H1 (cell line): ENCODE data around the gene TRIM29.

Experiments used
- POLR2A ChIP-seq, 2 experiments: IDR thresholded peaks; 1 replicate in 1 of 2; 2 replicates in 1 of 2; pipeline ENCODE4 v1.6.1; 2011; ENCODE audit warnings: low read depth in 2 of 2, low read length in 2 of 2, mild to moderate bottlenecking in 2 of 2; ENCODE audit errors: control extremely low read depth in 1 of 2
- POLR2AphosphoS5 ChIP-seq: IDR thresholded peaks from 2 replicates; pipeline ENCODE4 v1.6.1; 2011; ENCODE audit warnings: low read depth, low read length
- TBP ChIP-seq: IDR thresholded peaks from 2 replicates; pipeline ENCODE4 v1.6.1; 2011; ENCODE audit warnings: low read depth, low read length, improper control_type of control experiment
- TEAD4 ChIP-seq: IDR thresholded peaks from 2 replicates; pipeline ENCODE4 v1.6.1; 2012; ENCODE audit warnings: low read depth, low read length, inconsistent platforms, mixed read lengths
- ZNF274 ChIP-seq: IDR thresholded peaks from 2 replicates; pipeline ENCODE4 v1.7.0; 2012; ENCODE audit warnings: low read length, borderline replicate concordance; ENCODE audit errors: extremely low read depth
- TF ChIP-seq, protein P1 (sequence below), 3 experiments: IDR thresholded peaks; 1 replicate in 2 of 3; 2 replicates in 1 of 3; pipeline versions ENCODE4 v1.5.1 to v1.6.1; 2011; ENCODE audit warnings: low read length in 3 of 3, mild to moderate bottlenecking in 3 of 3, inconsistent platforms in 2 of 3, low read depth in 1 of 3, moderate library complexity in 1 of 3; ENCODE audit not compliant: insufficient read depth in 1 of 3; ENCODE audit errors: control extremely low read depth in 1 of 3
- TF ChIP-seq, protein P2 (sequence below): IDR thresholded peaks from 2 replicates; pipeline ENCODE4 v1.6.1; 2011; ENCODE audit warnings: low read length, improper control_type of control experiment

- TF ChIP-seq, protein P1, sequence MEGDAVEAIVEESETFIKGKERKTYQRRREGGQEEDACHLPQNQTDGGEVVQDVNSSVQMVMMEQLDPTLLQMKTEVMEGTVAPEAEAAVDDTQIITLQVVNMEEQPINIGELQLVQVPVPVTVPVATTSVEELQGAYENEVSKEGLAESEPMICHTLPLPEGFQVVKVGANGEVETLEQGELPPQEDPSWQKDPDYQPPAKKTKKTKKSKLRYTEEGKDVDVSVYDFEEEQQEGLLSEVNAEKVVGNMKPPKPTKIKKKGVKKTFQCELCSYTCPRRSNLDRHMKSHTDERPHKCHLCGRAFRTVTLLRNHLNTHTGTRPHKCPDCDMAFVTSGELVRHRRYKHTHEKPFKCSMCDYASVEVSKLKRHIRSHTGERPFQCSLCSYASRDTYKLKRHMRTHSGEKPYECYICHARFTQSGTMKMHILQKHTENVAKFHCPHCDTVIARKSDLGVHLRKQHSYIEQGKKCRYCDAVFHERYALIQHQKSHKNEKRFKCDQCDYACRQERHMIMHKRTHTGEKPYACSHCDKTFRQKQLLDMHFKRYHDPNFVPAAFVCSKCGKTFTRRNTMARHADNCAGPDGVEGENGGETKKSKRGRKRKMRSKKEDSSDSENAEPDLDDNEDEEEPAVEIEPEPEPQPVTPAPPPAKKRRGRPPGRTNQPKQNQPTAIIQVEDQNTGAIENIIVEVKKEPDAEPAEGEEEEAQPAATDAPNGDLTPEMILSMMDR (IDR thresholded peaks at IDR 0.05; ENCODE audit: control extremely low read depth in 1 of 3, insufficient read depth in 1 of 3, low read depth in 1 of 3, low read length in 3 of 3), result no peak
- TF ChIP-seq POLR2A (IDR thresholded peaks at IDR 0.05; ENCODE audit: control extremely low read depth in 1 of 2, low read depth in 2 of 2, low read length in 2 of 2), result no peak
- no peak for TF ChIP-seq TEAD4
- no peak for TF ChIP-seq TBP
- TF ChIP-seq, protein P2, sequence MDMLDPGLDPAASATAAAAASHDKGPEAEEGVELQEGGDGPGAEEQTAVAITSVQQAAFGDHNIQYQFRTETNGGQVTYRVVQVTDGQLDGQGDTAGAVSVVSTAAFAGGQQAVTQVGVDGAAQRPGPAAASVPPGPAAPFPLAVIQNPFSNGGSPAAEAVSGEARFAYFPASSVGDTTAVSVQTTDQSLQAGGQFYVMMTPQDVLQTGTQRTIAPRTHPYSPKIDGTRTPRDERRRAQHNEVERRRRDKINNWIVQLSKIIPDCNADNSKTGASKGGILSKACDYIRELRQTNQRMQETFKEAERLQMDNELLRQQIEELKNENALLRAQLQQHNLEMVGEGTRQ, result no peak
- TF ChIP-seq POLR2AphosphoS5, result no peak
- no peak for TF ChIP-seq ZNF274
Observed at GRCh38 chr11:120116966-120117365, 20.9 kb downstream of the TRIM29 start.
